H1 (cell line): ENCODE measurements around the gene COL11A2. TPM values are rescaled to one million over a fixed set of nuclear protein-coding genes. Genes with fewer than 3 reads are reported as not detected.
A peak's percentile ranks its signal among the peaks of the same experiment; 100 is the strongest.
"Not testable (repeated sequence)": the region's sequence is repeated elsewhere in the genome, so short reads cannot be mapped to it uniquely, and the experiment has no call there.

Experiments
- CTCF ChIA-PET: fragments of 300-600 bp; sonication (Branson Sonifier 250); formaldehyde crosslinking; loops from one replicate; lab custom pipeline; 2021; ENCODE audit not compliant: partially characterized antibody; lab: Charles Lee
- POLR2A ChIA-PET: fragments of 300-600 bp; sonication (Branson Sonifier 250); formaldehyde crosslinking; loops from one replicate; lab custom pipeline; 2021; ENCODE audit warnings: inconsistent platforms; ENCODE audit not compliant: partially characterized antibody; lab: Charles Lee
- DNase-seq, 2 experiments: peaks; one replicate each; pipeline versions ENCODE4 v3.0.0 to v3.0.0-alpha.2; 2010 to 2022; ENCODE audit warnings: low spot score in 2 of 2, low read depth in 1 of 2, mixed read lengths in 1 of 2
- FAIRE-seq: peaks from 2 replicates; lab custom pipeline; 2011; peaks lifted over from hg19 to GRCh38; lab: Jason Lieb, UNC
- H2AFZ ChIP-seq: 2 replicates; pipeline ENCODE4 v1.8.1; 2012; ENCODE audit warnings: low read length, inconsistent platforms
- H2AK5ac ChIP-seq: 2 replicates; pipeline ENCODE4 v1.6.1; 2013; ENCODE audit warnings: low read depth, low read length
- H2BK120ac ChIP-seq: replicated peaks from 2 replicates; pipeline ENCODE3; 2013; ENCODE audit warnings: low read depth, low read length, inconsistent platforms
- H2BK12ac ChIP-seq: 2 replicates; pipeline ENCODE4 v1.6.1; 2013; ENCODE audit warnings: low read depth, low read length
- H2BK15ac ChIP-seq: 2 replicates; pipeline ENCODE4 v1.6.1; 2013; ENCODE audit warnings: low read length
- H2BK20ac ChIP-seq: 2 replicates; pipeline ENCODE4 v1.6.1; 2013; ENCODE audit warnings: low read length
- H2BK5ac ChIP-seq: 2 replicates; pipeline ENCODE4 v1.6.1; 2013; ENCODE audit warnings: low read depth, low read length
- H3K14ac ChIP-seq: 2 replicates; pipeline ENCODE4 v1.6.1; 2013; ENCODE audit warnings: inconsistent platforms; ENCODE audit not compliant: insufficient read length
- H3K18ac ChIP-seq: 2 replicates; pipeline ENCODE4 v1.6.1; 2013; ENCODE audit warnings: low read length; ENCODE audit errors: extremely low read depth
- H3K23ac ChIP-seq: 2 replicates; pipeline ENCODE4 v1.6.1; 2013; ENCODE audit warnings: inconsistent platforms; ENCODE audit not compliant: insufficient read length
- H3K23me2 ChIP-seq: 2 replicates; pipeline ENCODE4 v1.6.1; 2013; ENCODE audit warnings: low read depth, low read length
- H3K27ac ChIP-seq: 2 replicates; pipeline ENCODE4 v1.6.1; 2011; ENCODE audit warnings: low read depth, low read length, inconsistent platforms
- H3K27me3 ChIP-seq, 4 experiments: replicated peaks in 1 of 4; 1 replicate in 1 of 4; 2 replicates in 3 of 4; pipeline versions ENCODE4 v1.6.1 to v1.8.1; 2011 to 2013; ENCODE audit warnings: low read length in 3 of 4, mild to moderate bottlenecking in 3 of 4, inconsistent platforms in 2 of 4, mixed read lengths in 2 of 4, moderate library complexity in 1 of 4; ENCODE audit not compliant: control insufficient read depth in 3 of 4, insufficient read depth in 3 of 4; ENCODE audit errors: extremely low read depth in 1 of 4
- H3K36me3 ChIP-seq, 4 experiments: 2 replicates each; pipeline versions ENCODE4 v1.6.1 to v1.8.1; 2011 to 2013; ENCODE audit warnings: mild to moderate bottlenecking in 4 of 4, low read length in 3 of 4, moderate library complexity in 2 of 4, control low read depth in 1 of 4, inconsistent platforms in 1 of 4; ENCODE audit not compliant: insufficient read depth in 4 of 4, control insufficient read depth in 2 of 4
- H3K4ac ChIP-seq: replicated peaks from 2 replicates; pipeline ENCODE3; 2013; ENCODE audit warnings: low read length, low read depth, mixed read lengths, inconsistent platforms; ENCODE audit not compliant: insufficient read length
- H3K4me1 ChIP-seq, 4 experiments: replicated peaks in 1 of 4; 1 replicate in 1 of 4; 2 replicates in 3 of 4; pipeline versions ENCODE4 v1.6.1 to v1.8.1; 2011 to 2013; ENCODE audit warnings: low read length in 3 of 4, inconsistent platforms in 2 of 4, mixed read lengths in 1 of 4; ENCODE audit not compliant: insufficient read depth in 4 of 4, control insufficient read depth in 3 of 4
- H3K4me2 ChIP-seq, 2 experiments: 2 replicates each; pipeline versions ENCODE4 v1.6.1 to v1.8.1; 2011 to 2013; ENCODE audit warnings: low read depth in 2 of 2, low read length in 2 of 2, control low read depth in 1 of 2, inconsistent platforms in 1 of 2, mild to moderate bottlenecking in 1 of 2; ENCODE audit not compliant: insufficient read depth in 1 of 2
- H3K4me3 ChIP-seq, 4 experiments: fragments of 200-600, 300-600 bp in 1 of 4; sonication (generic), shearing (Covaris generic), sonication (Bioruptor Twin) in 1 of 4; 2 replicates each; pipeline versions ENCODE4 v1.5.1 to v1.8.1; 2011 to 2016; ENCODE audit warnings: low read length in 4 of 4, low read depth in 3 of 4, control low read depth in 2 of 4, inconsistent platforms in 2 of 4, mild to moderate bottlenecking in 2 of 4, mixed read lengths in 1 of 4, moderate library complexity in 1 of 4; ENCODE audit not compliant: insufficient read depth in 2 of 4; ENCODE audit errors: extremely low read depth in 1 of 4
- H3K56ac ChIP-seq: replicated peaks from 2 replicates; pipeline ENCODE3; 2013; ENCODE audit warnings: low read depth, mild to moderate bottlenecking, mixed read lengths, low read length, inconsistent platforms; ENCODE audit not compliant: insufficient read length
- H3K79me1 ChIP-seq: 2 replicates; pipeline ENCODE4 v1.6.1; 2013; ENCODE audit warnings: low read depth, low read length, control low read depth
- H3K79me2 ChIP-seq, 2 experiments: 2 replicates each; pipeline versions ENCODE4 v1.6.1 to v1.8.1; 2012 to 2013; ENCODE audit warnings: low read length in 2 of 2, mild to moderate bottlenecking in 2 of 2, inconsistent platforms in 1 of 2; ENCODE audit not compliant: insufficient read depth in 2 of 2, control insufficient read depth in 1 of 2
- H3K9ac ChIP-seq, 4 experiments: replicated peaks in 1 of 4; 1 replicate in 1 of 4; 2 replicates in 3 of 4; pipeline versions ENCODE4 v1.6.1 to v1.8.1; 2011 to 2013; ENCODE audit warnings: low read depth in 3 of 4, low read length in 3 of 4, control low read depth in 2 of 4, mild to moderate bottlenecking in 2 of 4, moderate library complexity in 2 of 4, inconsistent platforms in 1 of 4; ENCODE audit errors: extremely low read depth in 1 of 4
- H3K9me3 ChIP-seq, 2 experiments: 2 replicates each; pipeline versions ENCODE4 v1.6.1 to v1.8.1; 2012 to 2013; ENCODE audit warnings: mild to moderate bottlenecking in 2 of 2, moderate library complexity in 2 of 2, control low read depth in 1 of 2, inconsistent platforms in 1 of 2, low read depth in 1 of 2, low read length in 1 of 2, mixed read lengths in 1 of 2; ENCODE audit not compliant: insufficient read depth in 2 of 2
- H4K20me1 ChIP-seq, 2 experiments: replicated peaks in 1 of 2; 2 replicates each; pipeline versions ENCODE3 to v1.8.1; 2011 to 2013; ENCODE audit warnings: inconsistent platforms in 2 of 2, low read length in 2 of 2, mild to moderate bottlenecking in 1 of 2; ENCODE audit not compliant: insufficient read depth in 2 of 2, control insufficient read depth in 1 of 2
- H4K5ac ChIP-seq: 2 replicates; pipeline ENCODE4 v1.6.1; 2013; ENCODE audit warnings: low read length, low read depth, mixed read lengths, inconsistent platforms; ENCODE audit not compliant: insufficient read length
- H4K8ac ChIP-seq: 2 replicates; pipeline ENCODE4 v1.8.0; 2013; ENCODE audit warnings: mild to moderate bottlenecking, moderate library complexity, low read length, inconsistent platforms; ENCODE audit not compliant: insufficient read depth; ENCODE audit errors: extremely low read depth
- H4K91ac ChIP-seq: replicated peaks from 2 replicates; pipeline ENCODE3; 2013; ENCODE audit warnings: low read length, mixed read lengths, inconsistent platforms; ENCODE audit not compliant: insufficient read length
- JUND ChIP-seq: IDR thresholded peaks from 2 replicates; pipeline ENCODE4 v1.6.1; 2011; ENCODE audit warnings: mild to moderate bottlenecking, improper control_type of control experiment, low read length
- WGBS, 2 experiments: shearing (Covaris generic) in 1 of 2; methylation state at CpG; one replicate each; pipeline versions ENCODE4 v1.1.6 to v1.1.7; 2013 to 2015; ENCODE audit warnings: low lambda C conversion rate in 2 of 2, mixed read lengths in 2 of 2, inconsistent platforms in 1 of 2, low coverage in 1 of 2, missing lambda C conversion rate in 1 of 2; ENCODE audit not compliant: insufficient replicate concordance in 2 of 2, insufficient coverage in 1 of 2, insufficient read length in 1 of 2; ENCODE audit errors: extremely low coverage in 1 of 2, missing lambda C conversion rate in 1 of 2; 5-methylcytosine and 5-hydroxymethylcytosine counted together
- polyA plus RNA-seq, 7 experiments: library from polyadenylated mRNA; depleted of rRNA in 3 of 7; stranded (reverse) in 5 of 7; unstranded in 2 of 7; fragments of >200 nt in 5 of 7; fragments of 200-250 nt in 2 of 7; gene quantifications; 1 replicate in 5 of 7; 2 replicates in 1 of 7; 4 replicates in 1 of 7; pipeline versions ENCODE4 v1.2.1 to v1.2.3, GENCODE V29; 2011 to 2013; ENCODE audit warnings: missing spikeins in 2 of 7, mixed read lengths in 2 of 7
- total RNA-seq: library from RNA; stranded (reverse); fragmentation: NEBNext Ultra II Directional; extraction: Animal tissue kit (Norgen Biotek cat#: 25700); gene quantifications from 2 replicates; pipeline ENCODE4 v1.2.1, GENCODE V29; 2021

The COL11A2 gene
- total and polyA plus RNA-seq, 2 of the 8 experiments (the other 6 are each of a cell fraction or from before 2014, with no cell fraction given) = 2.8 to 3.8 TPM

- H3K4me1 ChIP-seq = peaks cover 0 to 11% (median 2%) of the 10 kb centered on the region in 4 experiments; a peak in 2 of 7 replicates
- H3K14ac ChIP-seq, H4K20me1 ChIP-seq, H2BK12ac ChIP-seq, H2AK5ac ChIP-seq, H3K23me2 ChIP-seq, H3K27me3 ChIP-seq, H4K8ac ChIP-seq, H3K27ac ChIP-seq, H3K36me3 ChIP-seq, H2BK5ac ChIP-seq, H3K23ac ChIP-seq, H3K56ac ChIP-seq, H3K9me3 ChIP-seq, H4K5ac ChIP-seq, FAIRE-seq, H3K18ac ChIP-seq, DNase-seq, H3K79me1 ChIP-seq, H2BK120ac ChIP-seq, H3K79me2 ChIP-seq, H3K4ac ChIP-seq, H3K9ac ChIP-seq, H2BK15ac ChIP-seq, H2BK20ac ChIP-seq, H2AFZ ChIP-seq, H4K91ac ChIP-seq: not testable (repeated sequence)
- WGBS, 2 experiments = 17% methylated on average over 11 of the region's 14 CpGs; no CpG with 5 or more reads in 1 of the 2 experiments
- ChIA-PET POLR2A (interaction anchor here (3.2 kb wide), 1 partner anchor 45 kb away, joined by 10 read pairs; the partner anchor contains the start of genes RPS18 and VPS52), CTCF (interaction anchor here (0.6 to 1.8 kb wide), 8 partner anchors 9 to 236 kb away, joined by 3 to 7 read pairs (median 4); no protein-coding TSS in a partner anchor)
- H3K4me2 ChIP-seq = peak overlapping the region; percentile 1 to 55; a peak in 3 of 4 replicates
- peak overlapping the region in 1 of 4 experiments; percentile 38; a peak in 3 of 8 replicates for H3K4me3 ChIP-seq
- TF ChIP-seq JUND = peak; percentile 42; the same call in 1 of the 2 replicates
Observed at GRCh38 chr6:33226503-33227120, 34.3 kb upstream of the COL11A2 start.
